ENCODE measurements around the gene SCN4B. TPM values are rescaled to one million over a fixed set of nuclear protein-coding genes. Genes with fewer than 3 reads are reported as not detected.
A peak's percentile ranks its signal among the peaks of the same experiment; 100 is the strongest.

Gene SCN4B
- total RNA-seq, 1 donor from 2014 or later: 2.9 TPM

DNA sequence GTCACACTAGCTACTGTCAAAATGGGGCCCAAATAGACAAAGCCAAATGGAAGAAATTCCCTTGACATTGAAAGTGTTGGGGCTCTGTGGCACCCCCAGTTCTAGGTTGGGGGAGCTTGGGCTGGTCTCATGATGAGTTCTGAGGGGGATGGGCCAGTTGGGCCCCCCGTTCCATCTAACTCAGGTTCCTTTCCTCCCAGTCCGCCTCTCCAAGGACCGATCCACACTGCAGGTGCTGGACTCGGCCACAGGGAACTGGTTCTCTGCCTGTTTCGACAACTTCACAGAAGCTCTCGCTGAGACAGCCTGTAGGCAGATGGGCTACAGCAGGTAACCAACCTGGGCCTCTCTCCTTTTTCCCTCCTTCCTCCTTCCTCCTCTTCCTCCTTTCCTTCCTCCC, 48.1 kb downstream of the SCN4B start:
- Mint-ChIP-seq H3K4me1 (ENCODE audit: low read depth, unreplicated experiment) (peaks cover 29% of the 10 kb centered on the region), H3K27me3 (ENCODE audit: unreplicated experiment) (peaks cover 7% of the 10 kb centered on the region)

DNA sequence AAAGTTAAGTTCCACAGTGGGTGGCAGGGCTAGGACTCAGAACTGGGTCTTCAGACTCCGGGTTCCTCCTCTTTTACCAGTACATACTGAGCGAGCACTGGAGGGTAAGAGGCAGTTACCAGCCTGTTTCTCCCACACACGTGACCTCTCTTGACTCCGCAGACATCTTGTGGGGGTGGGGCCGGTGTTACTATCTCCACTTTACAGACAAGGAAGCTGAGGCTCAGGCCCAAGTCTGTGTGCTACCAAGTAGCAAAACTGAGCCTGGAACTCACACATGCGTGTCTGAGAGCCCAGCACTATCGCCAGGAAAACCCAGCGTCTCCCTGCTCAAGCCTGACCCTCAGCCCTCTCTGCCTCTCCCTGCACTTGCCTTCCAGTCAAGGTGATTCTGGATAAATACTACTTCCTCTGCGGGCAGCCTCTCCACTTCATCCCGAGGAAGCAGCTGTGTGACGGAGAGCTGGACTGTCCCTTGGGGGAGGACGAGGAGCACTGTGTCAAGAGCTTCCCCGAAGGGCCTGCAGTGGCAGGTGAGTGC, 49.8 kb downstream of the SCN4B start:
- DNase-seq: no peak
- H3K27ac Mint-ChIP-seq (ENCODE audit: unreplicated experiment): peak overlapping the region; percentile 43
- H3K4me1 Mint-ChIP-seq (ENCODE audit: low read depth, unreplicated experiment): peaks cover 44% of the 10 kb centered on the region
- TF ChIP-seq, protein P1, sequence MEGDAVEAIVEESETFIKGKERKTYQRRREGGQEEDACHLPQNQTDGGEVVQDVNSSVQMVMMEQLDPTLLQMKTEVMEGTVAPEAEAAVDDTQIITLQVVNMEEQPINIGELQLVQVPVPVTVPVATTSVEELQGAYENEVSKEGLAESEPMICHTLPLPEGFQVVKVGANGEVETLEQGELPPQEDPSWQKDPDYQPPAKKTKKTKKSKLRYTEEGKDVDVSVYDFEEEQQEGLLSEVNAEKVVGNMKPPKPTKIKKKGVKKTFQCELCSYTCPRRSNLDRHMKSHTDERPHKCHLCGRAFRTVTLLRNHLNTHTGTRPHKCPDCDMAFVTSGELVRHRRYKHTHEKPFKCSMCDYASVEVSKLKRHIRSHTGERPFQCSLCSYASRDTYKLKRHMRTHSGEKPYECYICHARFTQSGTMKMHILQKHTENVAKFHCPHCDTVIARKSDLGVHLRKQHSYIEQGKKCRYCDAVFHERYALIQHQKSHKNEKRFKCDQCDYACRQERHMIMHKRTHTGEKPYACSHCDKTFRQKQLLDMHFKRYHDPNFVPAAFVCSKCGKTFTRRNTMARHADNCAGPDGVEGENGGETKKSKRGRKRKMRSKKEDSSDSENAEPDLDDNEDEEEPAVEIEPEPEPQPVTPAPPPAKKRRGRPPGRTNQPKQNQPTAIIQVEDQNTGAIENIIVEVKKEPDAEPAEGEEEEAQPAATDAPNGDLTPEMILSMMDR (IDR thresholded peaks at IDR 0.05; ENCODE audit: partially characterized antibody, unreplicated experiment): no peak
- peaks cover 4% of the 10 kb centered on the region for H3K36me3 Mint-ChIP-seq (ENCODE audit: unreplicated experiment)
- H3K9me3 Mint-ChIP-seq (ENCODE audit: unreplicated experiment): peaks cover 9% of the 10 kb centered on the region
- peak overlapping the region; percentile 46 for H3K4me3 Mint-ChIP-seq (ENCODE audit: unreplicated experiment)
- H3K27me3 Mint-ChIP-seq (ENCODE audit: unreplicated experiment): peaks cover 14% of the 10 kb centered on the region

More for the DNA sequence above, 48.1 kb downstream of the SCN4B start:
- no peak overlapping the region for H3K27ac Mint-ChIP-seq (ENCODE audit: unreplicated experiment)
- H3K9me3 Mint-ChIP-seq (ENCODE audit: unreplicated experiment): peaks cover 5% of the 10 kb centered on the region
- DNase-seq: no peak
- H3K36me3 Mint-ChIP-seq (ENCODE audit: unreplicated experiment): peaks cover 4% of the 10 kb centered on the region
- TF ChIP-seq, protein P1 (IDR thresholded peaks at IDR 0.05; ENCODE audit: partially characterized antibody, unreplicated experiment): no peak
- H3K4me3 Mint-ChIP-seq (ENCODE audit: unreplicated experiment): no peak overlapping the region

DNA sequence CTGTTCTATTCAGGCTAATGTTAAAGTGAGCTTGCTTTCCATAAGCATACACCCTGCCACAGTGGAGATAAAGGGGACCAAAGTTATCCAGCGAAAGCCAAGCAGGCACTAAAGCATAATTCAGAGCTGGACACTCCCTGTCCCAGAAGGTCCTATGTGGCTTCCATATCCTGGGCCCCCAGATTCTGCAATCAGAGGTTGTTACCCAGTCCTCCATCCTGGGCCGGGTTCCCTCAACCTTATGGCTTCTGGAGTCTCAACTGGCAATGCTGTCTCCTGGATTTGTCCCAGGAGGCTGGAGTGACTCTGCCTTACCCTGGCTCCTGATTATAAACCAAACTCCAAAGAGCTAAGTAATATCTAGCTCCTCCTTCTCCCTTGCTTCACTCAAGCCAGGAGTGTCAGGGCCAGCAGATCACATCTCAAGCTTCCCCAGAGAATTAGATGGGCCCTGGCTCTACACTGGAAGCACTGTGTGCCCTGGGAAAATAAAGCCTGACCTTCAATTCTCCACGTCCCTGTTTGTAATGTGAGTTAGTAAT, 51.9 kb downstream of the SCN4B start:
- Mint-ChIP-seq H3K9me3 (ENCODE audit: unreplicated experiment) (peaks cover 9% of the 10 kb centered on the region), H3K4me3 (ENCODE audit: unreplicated experiment) (peak overlapping the region; percentile 74), H3K4me1 (ENCODE audit: low read depth, unreplicated experiment) (peaks cover 52% of the 10 kb centered on the region), H3K36me3 (ENCODE audit: unreplicated experiment) (peaks cover 4% of the 10 kb centered on the region), H3K27ac (ENCODE audit: unreplicated experiment) (peak overlapping the region; percentile 98), H3K27me3 (ENCODE audit: unreplicated experiment) (peaks cover 11% of the 10 kb centered on the region)
- TF ChIP-seq, protein P1 (IDR thresholded peaks at IDR 0.05; ENCODE audit: partially characterized antibody, unreplicated experiment): no peak
- no peak for DNase-seq

DNA sequence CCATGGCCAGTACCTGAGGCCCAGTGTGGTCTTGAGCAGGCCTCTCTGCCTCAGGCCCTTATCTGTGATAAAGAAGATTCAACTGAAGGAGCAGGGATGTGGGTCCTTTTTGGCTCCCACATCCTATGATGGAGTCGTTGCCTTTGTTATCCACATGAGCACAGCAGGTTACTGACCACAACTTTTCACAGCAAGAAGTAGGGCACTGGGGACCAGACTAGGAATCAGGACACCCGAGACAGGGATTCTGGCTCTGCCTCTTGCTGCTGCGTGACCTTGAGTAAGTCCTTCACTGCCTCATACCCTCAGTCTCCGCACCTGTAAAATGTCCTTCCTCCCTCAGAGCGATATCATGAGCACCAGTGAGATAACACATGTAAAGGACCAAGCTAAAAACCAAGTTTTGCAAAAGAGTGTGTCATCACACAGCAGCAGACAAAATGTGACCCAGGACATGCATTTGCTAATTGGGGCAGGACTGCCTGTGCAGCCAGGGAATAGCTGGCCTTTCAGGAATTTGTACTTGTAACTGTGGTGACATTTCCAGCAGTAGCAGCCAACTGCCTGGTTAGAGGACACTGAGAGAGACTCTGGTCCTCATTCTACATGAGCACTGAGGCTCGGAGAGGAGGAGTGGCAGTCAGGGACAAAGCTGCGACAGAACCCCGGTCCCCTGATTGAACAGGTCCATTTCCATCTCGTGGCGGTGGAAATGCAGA, 52.6 kb downstream of the SCN4B start:
- Mint-ChIP-seq H3K36me3 (ENCODE audit: unreplicated experiment) (peaks cover 4% of the 10 kb centered on the region), H3K9me3 (ENCODE audit: unreplicated experiment) (peaks cover 9% of the 10 kb centered on the region), H3K27me3 (ENCODE audit: unreplicated experiment) (peaks cover 11% of the 10 kb centered on the region), H3K27ac (ENCODE audit: unreplicated experiment) (peak overlapping the region; percentile 98), H3K4me3 (ENCODE audit: unreplicated experiment) (peak overlapping the region; percentile 84), H3K4me1 (ENCODE audit: low read depth, unreplicated experiment) (peaks cover 56% of the 10 kb centered on the region)
- no peak for DNase-seq
- TF ChIP-seq, protein P1 (IDR thresholded peaks at IDR 0.05; ENCODE audit: partially characterized antibody, unreplicated experiment): no peak

Measured in glutamatergic neuron (in vitro differentiated cells).